Uterine smooth muscle cell (primary cell): ENCODE data around the gene TCEAL2. TPM values are rescaled to one million over a fixed set of nuclear protein-coding genes. Genes with fewer than 3 reads are reported as not detected.

ENCODE experiments used
- total RNA-seq: library from RNA; depleted of rRNA; stranded (reverse); fragments of >200 nt; gene quantifications from 2 replicates; pipeline ENCODE4 v1.2.3, GENCODE V29; 2014

Gene TCEAL2
- total RNA-seq, result 0.55 TPM in 1 of 2 replicates, not detected in the other

GRCh38 chrX:102125436-102125835 is at the start of gene TCEAL2:
TSS of gene TCEAL2 (plus strand) at chrX:102125679. CDS start at chrX:102126831, 1,152 bp downstream.

GRCh38 chrX:102142274-102142673 is 16.8 kb downstream of the TCEAL2 start, which contains the start of gene TCEAL6:
TSS of gene TCEAL6 (minus strand) at chrX:102142481.

GRCh38 chrX:102155806-102156179 is 30.3 kb downstream of the TCEAL2 start, which contains the start of gene BEX5:
TSS of gene BEX5 (minus strand) at chrX:102155977. CDS start at chrX:102154265, 1,712 bp downstream.

Other genes with a start within 250 kb of the TCEAL2 start
- gene ZMAT1, start 193.7 kb upstream of the TCEAL2 start, total RNA-seq, result 0.50 and 0.66 TPM in 2 replicates
- not detected in 2 replicates for gene TCEAL6, start 16.8 kb downstream of the TCEAL2 start, total RNA-seq
- 0.33 and 0.37 TPM in 2 replicates for gene BEX5, start 30.3 kb downstream of the TCEAL2 start, total RNA-seq
- not detected in 2 replicates for gene TCP11X1, start 89.6 kb downstream of the TCEAL2 start, total RNA-seq
- gene NXF2, start 121.5 kb downstream of the TCEAL2 start, total RNA-seq, result not detected in 2 replicates